Natural killer cell (primary cell): Measurements from ENCODE around the gene LY6G5C. TPM values are rescaled to one million over a fixed set of nuclear protein-coding genes. Genes with fewer than 3 reads are reported as not detected.
A peak's percentile ranks its signal among the peaks of the same experiment; 100 is the strongest.

Experiments used
- ATAC-seq, 3 donors: fragments of 150-1000 bp in 2 of 3; fragments of 200-7000 bp in 1 of 3; cut with Tn5 transposase; 1 replicate in 1 of 3; 2 replicates in 2 of 3; pipeline ENCODE4 v1.10.0; 2021; ENCODE audit warnings: mild to moderate bottlenecking in 2 of 3, moderate library complexity in 2 of 3
- DNase-seq, 2 donors: peaks; one replicate each; pipeline versions ENCODE4 v3.0.0 to v3.0.0-alpha.2; 2013 to 2021; ENCODE audit warnings: mixed read lengths in 1 of 2
- H3K27ac ChIP-seq: one replicate; pipeline ENCODE4 v1.5.1; 2013; ENCODE audit warnings: mild to moderate bottlenecking, low read length
- H3K27me3 ChIP-seq: one replicate; pipeline ENCODE4 v1.6.1; 2013; ENCODE audit warnings: low read length; ENCODE audit not compliant: control insufficient read depth, insufficient read depth
- H3K36me3 ChIP-seq: one replicate; pipeline ENCODE4 v1.6.1; 2013; ENCODE audit warnings: low read length; ENCODE audit not compliant: control insufficient read depth, insufficient read depth
- H3K4me1 ChIP-seq: one replicate; pipeline ENCODE4 v1.6.1; 2013; ENCODE audit warnings: low read length; ENCODE audit not compliant: control insufficient read depth, insufficient read depth
- H3K4me3 ChIP-seq: one replicate; pipeline ENCODE4 v1.5.1; 2013; ENCODE audit warnings: low read length
- H3K9me3 ChIP-seq: one replicate; pipeline ENCODE4 v1.6.1; 2013; ENCODE audit warnings: low read length; ENCODE audit not compliant: control insufficient read depth, insufficient read depth
- H3K27ac Mint-ChIP-seq, 2 donors: one replicate each; pipeline ENCODE4 v1.8.0; 2022; ENCODE audit warnings: mild to moderate bottlenecking in 2 of 2, mixed read lengths in 2 of 2, moderate library complexity in 1 of 2
- H3K27me3 Mint-ChIP-seq, 2 donors: one replicate each; pipeline ENCODE4 v1.8.0; 2022; ENCODE audit warnings: low read depth in 2 of 2, mixed read lengths in 2 of 2
- H3K36me3 Mint-ChIP-seq: one replicate; pipeline ENCODE4 v1.8.0; 2022; ENCODE audit warnings: mixed read lengths
- H3K4me1 Mint-ChIP-seq, 2 donors: one replicate each; pipeline ENCODE4 v1.8.0; 2022; ENCODE audit warnings: mixed read lengths in 2 of 2
- H3K4me3 Mint-ChIP-seq: one replicate; pipeline ENCODE4 v1.8.0; 2022; ENCODE audit warnings: mild to moderate bottlenecking, moderate library complexity, mixed read lengths
- H3K9me3 Mint-ChIP-seq, 2 donors: one replicate each; pipeline ENCODE4 v1.8.0; 2022; ENCODE audit warnings: mixed read lengths in 2 of 2
- WGBS: methylation state at CpG from one replicate; pipeline ENCODE4 v1.1.7; 2013; ENCODE audit warnings: missing lambda C conversion rate; ENCODE audit not compliant: insufficient coverage; 5-methylcytosine and 5-hydroxymethylcytosine counted together
- intact Hi-C: fragments of 100-400 bp; cut with micrococcal nuclease; formaldehyde crosslinking; loops from one replicate; pipeline ENCODE4 v1.14.2; 2022
- total RNA-seq, 4 donors: library from RNA; stranded (reverse); fragments of 120-200 nt in 1 of 4; gene quantifications; one replicate each; pipeline versions ENCODE4 v1.2.3 to v1.2.4, GENCODE V29; 2013 to 2022
- TF ChIP-seq, protein P1 (sequence below): fragments of 200-600 bp; IDR thresholded peaks from one replicate; pipeline ENCODE4 v1.8.0; 2022; ENCODE audit warnings: antibody characterized with exemption

Gene LY6G5C
- total RNA-seq, 3 donors from 2014 or later (not counting 1 experiment from before 2014, with no cell fraction given) = 2.0 to 7.9 (median 2.7) TPM

DNA sequence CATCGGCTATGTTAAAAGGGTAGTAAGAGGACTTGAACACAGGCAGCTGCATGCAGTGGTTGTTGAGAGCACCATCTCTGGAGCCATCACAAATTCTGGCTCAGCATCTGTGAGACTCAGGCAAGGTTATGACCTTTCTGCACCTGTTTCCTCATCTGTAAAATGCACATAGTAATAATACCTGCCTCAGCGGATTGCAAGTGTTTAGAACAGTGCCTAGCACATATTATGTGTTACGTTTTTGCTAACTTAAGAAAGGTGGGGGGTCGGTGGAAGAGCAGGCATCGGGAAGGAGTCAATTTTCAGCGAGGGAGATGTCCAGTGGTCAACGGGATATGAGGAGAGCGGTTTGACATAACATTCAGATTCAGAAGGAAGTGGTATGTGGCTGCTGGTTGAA is 2.9 kb downstream of the LY6G5C start:
- H3K27me3 ChIP-seq = no peaks in the 10 kb centered on the region
- TF ChIP-seq, protein P1, sequence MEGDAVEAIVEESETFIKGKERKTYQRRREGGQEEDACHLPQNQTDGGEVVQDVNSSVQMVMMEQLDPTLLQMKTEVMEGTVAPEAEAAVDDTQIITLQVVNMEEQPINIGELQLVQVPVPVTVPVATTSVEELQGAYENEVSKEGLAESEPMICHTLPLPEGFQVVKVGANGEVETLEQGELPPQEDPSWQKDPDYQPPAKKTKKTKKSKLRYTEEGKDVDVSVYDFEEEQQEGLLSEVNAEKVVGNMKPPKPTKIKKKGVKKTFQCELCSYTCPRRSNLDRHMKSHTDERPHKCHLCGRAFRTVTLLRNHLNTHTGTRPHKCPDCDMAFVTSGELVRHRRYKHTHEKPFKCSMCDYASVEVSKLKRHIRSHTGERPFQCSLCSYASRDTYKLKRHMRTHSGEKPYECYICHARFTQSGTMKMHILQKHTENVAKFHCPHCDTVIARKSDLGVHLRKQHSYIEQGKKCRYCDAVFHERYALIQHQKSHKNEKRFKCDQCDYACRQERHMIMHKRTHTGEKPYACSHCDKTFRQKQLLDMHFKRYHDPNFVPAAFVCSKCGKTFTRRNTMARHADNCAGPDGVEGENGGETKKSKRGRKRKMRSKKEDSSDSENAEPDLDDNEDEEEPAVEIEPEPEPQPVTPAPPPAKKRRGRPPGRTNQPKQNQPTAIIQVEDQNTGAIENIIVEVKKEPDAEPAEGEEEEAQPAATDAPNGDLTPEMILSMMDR = no peak
- Mint-ChIP-seq H3K27me3 (peaks cover 0 to 3% of the 10 kb centered on the region in 2 donors), H3K4me3 (no peak overlapping the region), H3K36me3 (no peaks in the 10 kb centered on the region), H3K27ac (peak overlapping the region in 1 of 2 donors; percentile 19), H3K9me3 (no peaks in the 10 kb centered on the region), H3K4me1 (peaks cover 19 to 23% of the 10 kb centered on the region in 2 donors)
- H3K4me1 ChIP-seq = peaks cover 24% of the 10 kb centered on the region
- H3K9me3 ChIP-seq = no peaks in the 10 kb centered on the region
- 71% methylated on average over 8 of the region's 8 CpGs for WGBS
- no peaks in the 10 kb centered on the region for H3K36me3 ChIP-seq
- DNase-seq (no peak), ATAC-seq (no peak)
- intact Hi-C loops = no loop called here
- H3K27ac ChIP-seq = no peak overlapping the region
- no peak overlapping the region for H3K4me3 ChIP-seq

DNA sequence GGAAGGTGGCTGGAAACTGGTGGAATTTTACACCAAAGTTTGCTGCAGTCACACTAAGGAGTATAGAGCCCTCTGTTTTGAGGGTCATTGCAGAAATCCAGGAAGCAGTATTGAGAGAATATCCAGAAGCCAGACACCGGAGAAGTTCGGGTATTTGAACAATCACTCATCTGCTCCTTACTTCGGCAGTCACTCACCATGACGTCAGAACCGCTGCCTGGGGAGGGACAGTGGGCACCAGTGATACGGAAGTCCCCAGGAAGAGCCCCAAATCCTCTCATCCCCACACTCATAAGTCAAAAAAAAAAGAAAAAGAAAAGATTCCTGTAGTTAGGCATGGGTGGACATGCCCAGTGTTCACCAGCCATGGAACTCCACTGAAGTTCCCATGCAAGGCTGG is 4.0 kb downstream of the LY6G5C start:
- ATAC-seq = no peak
- intact Hi-C loops = no loop called here
- H3K36me3 ChIP-seq = peaks cover 7% of the 10 kb centered on the region

DNA sequence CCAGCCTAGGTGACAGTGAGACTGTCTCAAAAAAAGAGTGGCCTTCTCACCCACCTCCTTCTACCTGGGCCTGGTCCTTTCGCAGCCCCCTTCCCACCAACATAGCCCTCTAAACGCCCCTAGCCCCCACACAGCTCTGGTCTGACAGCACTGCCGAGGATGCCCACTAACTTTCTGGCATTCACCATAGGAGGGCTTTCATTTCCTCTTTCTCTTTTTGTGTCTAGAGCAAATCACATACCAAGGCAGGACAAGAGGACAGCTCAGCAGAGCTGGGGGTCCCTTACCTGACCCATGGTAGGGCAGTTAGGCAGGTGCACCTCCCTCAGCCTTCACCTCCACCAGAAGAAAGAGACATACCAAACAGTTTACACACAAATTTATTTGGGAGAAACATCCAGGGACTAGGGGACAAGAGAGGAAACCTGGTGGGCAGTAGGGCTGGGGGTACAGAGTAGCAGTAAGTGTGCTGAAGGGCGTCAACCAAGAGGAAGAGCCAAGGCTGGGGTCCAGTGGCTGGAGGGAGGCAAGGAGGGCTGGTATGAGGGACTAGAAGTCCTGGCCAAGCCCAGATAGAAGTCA is 4.5 kb downstream of the LY6G5C start:
- Mint-ChIP-seq H3K4me1 (peaks cover 15 to 20% of the 10 kb centered on the region in 2 donors), H3K27ac (no peak overlapping the region), H3K4me3 (no peak overlapping the region), H3K27me3 (peaks cover 0 to 3% of the 10 kb centered on the region in 2 donors), H3K9me3 (no peaks in the 10 kb centered on the region), H3K36me3 (no peaks in the 10 kb centered on the region)
- Histone ChIP-seq H3K4me3 (no peak overlapping the region), H3K27ac (no peak overlapping the region), H3K27me3 (no peaks in the 10 kb centered on the region), H3K36me3 (peaks cover 12% of the 10 kb centered on the region), H3K4me1 (peaks cover 15% of the 10 kb centered on the region), H3K9me3 (no peaks in the 10 kb centered on the region)
- DNase-seq (no peak), ATAC-seq (no peak)
- 60% methylated on average over 4 of the region's 4 CpGs for WGBS
- TF ChIP-seq, protein P1 = no peak
- intact Hi-C loops = no loop called here

More for the DNA sequence above, 4.0 kb downstream of the LY6G5C start:
- no peaks in the 10 kb centered on the region for H3K9me3 ChIP-seq
- H3K4me1 Mint-ChIP-seq = peaks cover 19 to 23% of the 10 kb centered on the region in 2 donors
- no peak for DNase-seq
- no peak overlapping the region for H3K4me3 ChIP-seq
- H3K27ac ChIP-seq = no peak overlapping the region
- H3K27me3 Mint-ChIP-seq = peaks cover 0 to 3% of the 10 kb centered on the region in 2 donors
- H3K36me3 Mint-ChIP-seq = no peaks in the 10 kb centered on the region
- TF ChIP-seq, protein P1 = no peak
- 94% methylated on average over 5 of the region's 6 CpGs for WGBS
- H3K9me3 Mint-ChIP-seq = no peaks in the 10 kb centered on the region
- H3K4me1 ChIP-seq = peaks cover 20% of the 10 kb centered on the region
- peak overlapping the region; percentile 35 for H3K4me3 Mint-ChIP-seq
- H3K27ac Mint-ChIP-seq = no peak overlapping the region
- no peaks in the 10 kb centered on the region for H3K27me3 ChIP-seq

DNA sequence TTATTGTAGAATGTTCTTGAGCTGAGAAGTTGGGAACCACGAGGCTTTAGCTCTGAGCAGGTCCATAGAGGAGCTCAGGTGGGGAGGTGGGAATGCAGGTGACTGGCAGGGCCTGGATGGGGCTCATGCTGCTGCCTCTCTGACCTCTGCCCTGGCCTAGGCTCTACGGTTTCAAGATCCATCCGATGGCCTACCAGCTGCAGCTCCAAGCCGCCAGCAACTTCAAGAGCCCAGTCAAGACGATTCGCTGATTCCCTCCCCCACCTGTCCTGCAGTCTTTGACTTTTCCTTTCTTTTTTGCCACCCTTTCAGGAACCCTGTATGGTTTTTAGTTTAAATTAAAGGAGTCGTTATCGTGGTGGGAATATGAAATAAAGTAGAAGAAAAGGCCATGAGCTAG is 11.2 kb downstream of the LY6G5C start, which contains the start of gene LY6G5B:
Gene LY6G5B (plus strand): TSS at position 301 of the 400 bp plus-strand sequence. CDS start 975 bp downstream, outside the sequence.
- TF ChIP-seq, protein P1 = no peak

More for the DNA sequence above, 11.2 kb downstream of the LY6G5C start, which contains the start of gene LY6G5B:
- Mint-ChIP-seq H3K9me3 (no peaks in the 10 kb centered on the region), H3K4me3 (no peak within 1 kb of the TSS), H3K36me3 (no peaks in the 10 kb centered on the region), H3K4me1 (peaks cover 16 to 25% of the 10 kb centered on the region in 2 donors), H3K27ac (no peak within 1 kb of the TSS), H3K27me3 (no peaks in the 10 kb centered on the region)
- no peaks in the 10 kb centered on the region for H3K27me3 ChIP-seq
- H3K4me1 ChIP-seq = peaks cover 9% of the 10 kb centered on the region
- DNase-seq (no peak), ATAC-seq (no peak)
- H3K9me3 ChIP-seq = no peaks in the 10 kb centered on the region
- 95% methylated on average over 8 of the region's 8 CpGs for WGBS
- H3K27ac ChIP-seq = no peak within 1 kb of the TSS
- peaks cover 56% of the 10 kb centered on the region for H3K36me3 ChIP-seq
- intact Hi-C loops = loop anchor here (5.0 to 10.0 kb wide), 3 partner anchors 127 to 952 kb away; partner anchors contain the start of genes AGPAT1, DDX39B, MDC1 and RNF5
- H3K4me3 ChIP-seq = no peak within 1 kb of the TSS
